Right lobe of liver (tissue), 4 donors: ENCODE results near the gene SLC9A7.

ENCODE experiments used
- POLR2A ChIP-seq: fragments of 450-650 bp; IDR thresholded peaks from one replicate; pipeline ENCODE4 v1.6.1; 2017; ENCODE audit warnings: antibody characterized with exemption, mild to moderate bottlenecking
- TF ChIP-seq, protein P1 (sequence below), 4 donors: fragments of 200-600 bp in 3 of 4; fragments of 450-650 bp in 1 of 4; IDR thresholded peaks; one replicate each; pipeline versions ENCODE4 v1.5.1 to v1.8.0; 2016 to 2022; ENCODE audit warnings: antibody characterized with exemption in 4 of 4, mild to moderate bottlenecking in 2 of 4
- donor health status: DM: no; HTN: no; CAD: no.
- donor health status: DM: no; HTN: no; CAD: no.
- donor health status: DM: no; HTN: yes; CAD: no.

DNA sequence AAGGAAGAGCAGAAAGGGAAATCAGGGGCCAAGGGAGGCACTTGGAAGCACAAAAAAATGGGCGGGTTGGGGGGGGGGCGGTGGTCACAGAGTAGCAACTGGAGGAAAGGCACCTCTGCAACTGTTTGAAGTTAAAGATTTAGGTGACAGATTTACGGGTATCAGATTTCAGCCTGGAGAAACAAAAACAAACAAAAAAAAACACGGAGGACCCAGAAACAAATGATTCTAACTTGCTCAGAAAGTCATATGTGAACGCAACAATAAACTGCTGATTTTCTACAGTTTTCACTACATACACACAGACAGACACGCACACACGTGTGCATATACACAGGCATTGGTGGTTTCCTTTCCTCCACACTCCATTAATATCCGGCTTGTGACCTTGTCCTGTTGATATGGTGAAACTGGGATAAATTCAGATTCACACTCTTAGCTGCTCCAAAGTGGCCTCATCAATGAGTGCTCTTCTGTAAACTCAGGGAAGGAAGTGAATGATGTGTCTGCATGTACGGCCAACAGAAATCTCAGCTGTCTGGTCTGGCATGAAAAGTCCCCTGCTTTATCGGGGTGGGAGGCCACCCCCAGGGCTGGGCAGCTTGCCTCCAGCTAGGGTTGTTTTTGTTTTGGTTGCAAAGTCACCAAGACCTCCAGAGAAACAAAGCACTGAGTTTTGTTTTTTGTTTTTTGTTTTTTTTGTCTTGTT, 131.1 kb downstream of the SLC9A7 start:
- TF ChIP-seq, protein P1, sequence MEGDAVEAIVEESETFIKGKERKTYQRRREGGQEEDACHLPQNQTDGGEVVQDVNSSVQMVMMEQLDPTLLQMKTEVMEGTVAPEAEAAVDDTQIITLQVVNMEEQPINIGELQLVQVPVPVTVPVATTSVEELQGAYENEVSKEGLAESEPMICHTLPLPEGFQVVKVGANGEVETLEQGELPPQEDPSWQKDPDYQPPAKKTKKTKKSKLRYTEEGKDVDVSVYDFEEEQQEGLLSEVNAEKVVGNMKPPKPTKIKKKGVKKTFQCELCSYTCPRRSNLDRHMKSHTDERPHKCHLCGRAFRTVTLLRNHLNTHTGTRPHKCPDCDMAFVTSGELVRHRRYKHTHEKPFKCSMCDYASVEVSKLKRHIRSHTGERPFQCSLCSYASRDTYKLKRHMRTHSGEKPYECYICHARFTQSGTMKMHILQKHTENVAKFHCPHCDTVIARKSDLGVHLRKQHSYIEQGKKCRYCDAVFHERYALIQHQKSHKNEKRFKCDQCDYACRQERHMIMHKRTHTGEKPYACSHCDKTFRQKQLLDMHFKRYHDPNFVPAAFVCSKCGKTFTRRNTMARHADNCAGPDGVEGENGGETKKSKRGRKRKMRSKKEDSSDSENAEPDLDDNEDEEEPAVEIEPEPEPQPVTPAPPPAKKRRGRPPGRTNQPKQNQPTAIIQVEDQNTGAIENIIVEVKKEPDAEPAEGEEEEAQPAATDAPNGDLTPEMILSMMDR (IDR thresholded peaks at IDR 0.05) = no peak
- TF ChIP-seq POLR2A = no peak
